22Rv1 (cell line): ENCODE results near the gene HK1.

Experiments
- ZFX ChIP-seq: fragments of 450-650 bp; IDR thresholded peaks from 2 replicates; pipeline ENCODE4 v1.6.1; 2017; ENCODE audit warnings: antibody characterized with exemption, borderline replicate concordance
- TF ChIP-seq, protein P1 (sequence below): fragments of 450-650 bp; IDR thresholded peaks from 2 replicates; pipeline ENCODE4 v1.5.1; 2017; ENCODE audit warnings: mild to moderate bottlenecking

DNA sequence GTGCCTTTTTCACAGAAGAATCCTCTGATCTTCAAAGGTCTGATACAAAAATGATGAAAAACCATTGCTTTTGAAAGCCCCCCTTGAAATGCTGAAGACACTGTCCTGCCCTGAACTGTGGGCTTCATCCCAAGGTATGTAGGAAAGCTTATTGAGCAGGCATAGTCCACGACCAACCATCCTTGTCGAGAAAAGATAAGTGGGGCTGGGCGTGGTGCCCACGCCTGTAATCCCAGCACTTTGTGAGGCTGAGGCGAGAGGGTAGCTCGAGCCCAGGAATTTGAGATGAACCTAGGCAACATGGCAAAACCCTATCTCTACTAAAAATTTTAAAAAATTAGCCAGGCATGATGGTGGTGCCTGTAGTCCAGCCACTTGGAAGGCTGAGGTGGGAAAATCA lies 112.9 kb downstream of the HK1 start:
- TF ChIP-seq, protein P1, sequence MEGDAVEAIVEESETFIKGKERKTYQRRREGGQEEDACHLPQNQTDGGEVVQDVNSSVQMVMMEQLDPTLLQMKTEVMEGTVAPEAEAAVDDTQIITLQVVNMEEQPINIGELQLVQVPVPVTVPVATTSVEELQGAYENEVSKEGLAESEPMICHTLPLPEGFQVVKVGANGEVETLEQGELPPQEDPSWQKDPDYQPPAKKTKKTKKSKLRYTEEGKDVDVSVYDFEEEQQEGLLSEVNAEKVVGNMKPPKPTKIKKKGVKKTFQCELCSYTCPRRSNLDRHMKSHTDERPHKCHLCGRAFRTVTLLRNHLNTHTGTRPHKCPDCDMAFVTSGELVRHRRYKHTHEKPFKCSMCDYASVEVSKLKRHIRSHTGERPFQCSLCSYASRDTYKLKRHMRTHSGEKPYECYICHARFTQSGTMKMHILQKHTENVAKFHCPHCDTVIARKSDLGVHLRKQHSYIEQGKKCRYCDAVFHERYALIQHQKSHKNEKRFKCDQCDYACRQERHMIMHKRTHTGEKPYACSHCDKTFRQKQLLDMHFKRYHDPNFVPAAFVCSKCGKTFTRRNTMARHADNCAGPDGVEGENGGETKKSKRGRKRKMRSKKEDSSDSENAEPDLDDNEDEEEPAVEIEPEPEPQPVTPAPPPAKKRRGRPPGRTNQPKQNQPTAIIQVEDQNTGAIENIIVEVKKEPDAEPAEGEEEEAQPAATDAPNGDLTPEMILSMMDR: no peak
- no peak for TF ChIP-seq ZFX
